NCI-H2227 treated with DMSO at 0.1 percent for 48 hours (cell line): Measurements from ENCODE around the gene OR1M1.

ENCODE experiments used
- DNase-seq: peaks from one replicate; lab custom pipeline; 2025; lab: John Stamatoyannopoulos, UW

Gene OR1M1

DNA sequence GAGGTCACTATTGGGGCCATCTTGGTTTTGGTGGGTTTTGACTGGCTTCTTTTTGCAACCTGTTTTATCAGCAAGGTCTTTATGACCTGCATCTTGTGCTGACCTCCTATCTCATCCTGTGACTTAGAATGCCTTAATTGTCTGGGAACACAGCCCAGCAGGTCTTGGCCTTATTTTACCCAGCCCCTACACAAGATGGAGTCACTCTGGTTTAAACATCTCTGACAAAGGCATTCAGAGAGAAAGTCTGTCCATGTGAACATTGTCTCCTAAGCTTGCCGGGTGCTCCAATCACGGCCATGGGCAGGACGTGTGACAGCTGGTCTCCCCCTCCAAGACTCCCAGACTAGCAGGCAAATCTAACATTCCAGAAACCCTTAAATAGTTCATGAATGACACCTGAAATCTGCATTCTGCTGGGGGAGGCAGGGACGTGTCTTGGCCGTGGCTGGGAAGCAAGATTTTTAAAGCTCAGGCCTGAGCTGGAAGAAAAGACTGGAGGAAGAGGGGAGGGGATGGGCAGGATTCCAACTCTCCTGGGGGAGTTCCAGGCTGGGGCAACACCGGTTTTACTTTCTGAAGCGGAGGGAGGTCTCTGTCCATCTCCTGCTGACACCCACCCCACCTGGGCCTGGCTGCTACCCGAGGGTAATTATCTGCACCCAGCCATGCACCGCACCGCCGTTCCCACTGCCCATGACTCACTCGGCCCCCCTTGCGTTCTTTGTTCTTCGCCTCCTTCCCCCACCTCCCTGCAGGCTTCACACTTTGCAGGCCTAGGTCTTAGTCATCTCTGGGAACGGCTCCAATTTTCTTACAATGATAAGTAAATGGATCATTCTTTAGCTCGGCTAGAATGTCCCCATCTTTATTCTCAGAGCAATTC is 11.6 kb upstream of the OR1M1 start:
- DNase-seq = peak; percentile 54

- no peak for DNase-seq
Measured at GRCh38 chr19:9076901-9077300, 10.0 kb upstream of the OR1M1 start.

GRCh38 chr19:9078651-9079050 is 8.2 kb upstream of the OR1M1 start:
- DNase-seq = no peak

GRCh38 chr19:9107375-9107774 is 20.5 kb downstream of the OR1M1 start, which contains the start of gene OR7G2:
Gene OR7G2 (minus strand): TSS chr19:9107475. CDS start chr19:9103243, 4,232 bp downstream.
- DNase-seq = no peak

GRCh38 chr19:9109959-9110358 is 23.1 kb downstream of the OR1M1 start:
- DNase-seq = no peak

- no peak for DNase-seq
Measured at GRCh38 chr19:9115307-9115813, 28.5 kb downstream of the OR1M1 start, which contains the start of gene OR7G1. Gene OR7G1 (minus strand): TSS chr19:9115763. CDS start chr19:9115763, 0 bp downstream.

DNA sequence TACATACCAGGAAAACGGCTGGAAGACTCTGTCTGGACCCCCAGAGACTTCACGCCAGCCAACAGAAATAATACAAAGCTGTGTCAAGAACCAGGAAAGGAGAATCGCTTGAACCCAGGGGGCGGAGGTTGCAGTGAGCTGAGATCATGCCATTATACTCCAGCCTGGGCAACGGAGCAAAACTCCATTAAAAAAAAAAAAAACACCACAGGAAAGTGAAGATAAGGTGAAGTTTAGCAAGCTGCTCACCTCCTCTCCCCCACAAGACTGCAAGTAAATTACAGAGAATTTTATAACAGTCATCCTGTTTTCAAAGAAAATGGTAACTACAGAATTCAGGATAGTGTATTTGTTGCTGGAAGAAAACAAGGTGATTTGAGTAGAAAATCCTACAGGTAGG is 29.7 kb downstream of the OR1M1 start:
- DNase-seq = no peak

GRCh38 chr19:9126900-9127405 is 40.1 kb downstream of the OR1M1 start, which contains the start of gene OR7G3:
Gene OR7G3 (minus strand): TSS chr19:9126950. CDS start chr19:9126950, 0 bp downstream.
- DNase-seq = no peak

GRCh38 chr19:9128171-9128570 is 41.3 kb downstream of the OR1M1 start:
- DNase-seq = no peak

- no peak for DNase-seq
Measured at GRCh38 chr19:9130965-9131364, 44.1 kb downstream of the OR1M1 start.

DNA sequence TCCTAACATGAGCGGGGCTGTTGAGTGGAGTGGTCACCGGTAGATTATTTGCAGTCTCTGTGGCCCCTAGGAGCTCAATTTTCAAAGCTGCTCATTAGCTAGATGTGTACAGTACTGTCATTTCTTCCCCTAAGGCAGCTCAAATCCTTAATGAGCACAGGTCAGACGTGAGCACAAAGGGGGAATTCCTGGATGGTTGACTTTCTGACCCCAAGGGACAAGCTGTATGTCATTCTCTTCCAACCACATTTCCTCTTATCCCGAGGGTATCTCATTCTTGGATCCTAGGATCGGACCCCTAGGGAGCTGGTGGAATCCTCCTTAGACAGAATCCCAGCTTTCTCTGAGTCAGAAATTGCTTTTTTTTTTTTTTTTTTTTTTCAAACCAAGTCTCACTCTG is 45.6 kb downstream of the OR1M1 start:
- DNase-seq = no peak

DNA sequence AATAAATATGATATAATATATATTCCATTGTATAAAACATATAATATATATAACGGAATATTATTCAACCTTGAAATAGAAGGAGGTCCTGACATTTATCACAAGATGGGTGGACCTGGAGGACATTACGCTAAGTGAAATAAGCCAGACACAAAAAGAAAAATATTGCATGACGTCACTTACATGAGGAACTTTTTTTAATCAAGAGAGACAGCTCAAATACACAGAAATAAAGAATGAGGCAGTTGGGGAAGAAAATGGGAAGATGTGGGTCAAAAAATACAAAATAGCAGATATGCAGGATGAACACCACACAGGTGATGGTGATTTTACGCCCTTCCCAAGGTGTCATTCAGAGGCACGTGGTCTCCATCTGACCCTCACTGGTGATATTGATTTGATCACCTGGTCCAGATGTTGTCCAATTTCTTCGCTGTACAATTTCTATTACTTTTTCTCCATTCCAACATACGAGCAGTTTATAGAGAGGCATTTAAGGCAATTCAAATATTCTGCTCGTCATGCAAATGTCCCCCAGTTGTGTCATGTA is 52.8 kb downstream of the OR1M1 start:
- no peak for DNase-seq

DNA sequence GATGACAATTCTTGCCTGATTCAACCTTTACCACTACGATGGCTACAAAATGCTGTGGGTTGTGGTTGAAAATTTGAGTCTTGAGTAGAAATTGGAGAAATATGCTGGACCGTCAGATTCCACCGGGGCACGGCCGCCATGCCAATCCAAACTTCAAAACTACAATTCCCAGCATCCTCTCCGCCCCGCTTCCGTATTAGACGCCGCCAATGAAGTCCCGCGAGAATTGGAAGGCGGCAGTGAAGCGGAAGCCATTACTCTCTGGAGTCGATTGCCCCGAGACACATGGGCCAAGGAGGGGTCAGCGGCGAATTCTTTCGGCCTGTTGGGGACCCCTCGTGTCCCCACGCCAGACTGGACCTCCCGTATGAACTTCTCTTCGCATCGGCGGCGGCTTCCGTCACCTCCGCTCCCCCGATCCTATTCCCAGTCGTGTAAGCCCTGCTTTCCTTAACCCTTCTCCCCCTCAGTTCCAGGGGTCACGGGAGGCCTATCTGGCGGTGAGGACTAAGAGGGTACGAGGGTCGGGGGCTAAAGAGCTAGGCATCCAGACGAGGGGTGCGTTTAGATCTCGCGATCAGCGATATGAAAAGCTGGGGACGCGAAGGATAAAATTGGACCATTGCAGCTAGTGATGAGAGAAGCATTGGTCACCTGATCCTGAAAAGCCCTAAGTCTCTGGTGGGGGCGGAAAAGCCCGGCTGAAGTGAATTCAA is 53.5 kb downstream of the OR1M1 start, which contains the start of gene ZNF317:
Gene ZNF317, plus strand, starts transcription at position 239 of the 716 bp plus-strand sequence. CDS start 15,620 bp downstream, outside the sequence.
- peak; percentile 77 for DNase-seq

DNA sequence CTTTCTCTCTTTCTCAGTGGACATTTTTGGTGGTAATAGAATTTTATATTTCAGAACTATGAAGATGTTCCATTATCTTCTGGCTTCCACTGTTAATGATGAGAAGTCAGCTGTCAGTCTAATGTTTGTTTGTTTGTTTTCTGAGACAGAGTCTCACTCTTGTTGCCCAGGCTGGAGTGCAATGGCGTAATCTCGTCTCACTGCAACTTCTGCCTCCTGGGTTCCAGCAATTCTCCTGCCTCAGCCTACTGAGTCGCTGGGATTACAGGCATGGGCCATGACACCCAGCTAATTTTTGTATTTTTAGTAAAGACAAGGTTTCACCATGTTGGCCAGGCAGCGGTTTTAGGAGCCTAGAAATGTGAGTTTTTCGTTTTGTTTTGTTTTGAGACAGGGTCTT is 58.1 kb downstream of the OR1M1 start:
- no peak for DNase-seq
